H9 (cell line): ENCODE measurements around the gene SERPINE3. TPM values are rescaled to one million over a fixed set of nuclear protein-coding genes. Genes with fewer than 3 reads are reported as not detected.

ENCODE experiments used
- DNase-seq: peaks from one replicate; pipeline ENCODE4 v3.0.0-alpha.2; 2017
- H2AFZ ChIP-seq: one replicate; pipeline ENCODE4 v1.6.1; 2013; ENCODE audit warnings: mild to moderate bottlenecking, low read length, control low read depth, moderate library complexity
- H2AK5ac ChIP-seq: 2 replicates; pipeline ENCODE4 v1.6.1; 2013; ENCODE audit warnings: low read length, control low read depth, mixed read lengths; ENCODE audit not compliant: insufficient read length
- H2BK120ac ChIP-seq: one replicate; pipeline ENCODE4 v1.6.1; 2013; ENCODE audit warnings: low read depth, mild to moderate bottlenecking, low read length, control low read depth, inconsistent platforms; ENCODE audit not compliant: poor library complexity, severe bottlenecking
- H2BK12ac ChIP-seq: 2 replicates; pipeline ENCODE4 v1.6.1; 2013; ENCODE audit warnings: low read length, control low read depth, mixed read lengths, low read depth; ENCODE audit not compliant: insufficient read length
- H2BK15ac ChIP-seq: 2 replicates; pipeline ENCODE4 v1.6.1; 2013; ENCODE audit warnings: low read depth, low read length, control low read depth
- H2BK20ac ChIP-seq: one replicate; pipeline ENCODE4 v1.6.1; 2013; ENCODE audit warnings: low read depth, mild to moderate bottlenecking, low read length, control low read depth, inconsistent platforms; ENCODE audit not compliant: poor library complexity, severe bottlenecking
- H2BK5ac ChIP-seq: 2 replicates; pipeline ENCODE4 v1.6.1; 2013; ENCODE audit warnings: low read length, control low read depth, mixed read lengths; ENCODE audit not compliant: insufficient read length
- H3K14ac ChIP-seq: 2 replicates; pipeline ENCODE4 v1.6.1; 2013; ENCODE audit warnings: low read length, control low read depth; ENCODE audit not compliant: insufficient read depth
- H3K18ac ChIP-seq: 2 replicates; pipeline ENCODE4 v1.6.1; 2013; ENCODE audit warnings: low read depth, mild to moderate bottlenecking, mixed read lengths, low read length, control low read depth; ENCODE audit not compliant: insufficient read length
- H3K23ac ChIP-seq: 2 replicates; pipeline ENCODE4 v1.6.1; 2013; ENCODE audit warnings: low read length, control low read depth, mixed read lengths, low read depth; ENCODE audit not compliant: insufficient read length
- H3K23me2 ChIP-seq: 2 replicates; pipeline ENCODE4 v1.6.1; 2013; ENCODE audit warnings: low read depth, mild to moderate bottlenecking, mixed read lengths, low read length, control low read depth; ENCODE audit not compliant: insufficient read length, poor library complexity, severe bottlenecking
- H3K27ac ChIP-seq: 2 replicates; pipeline ENCODE4 v1.5.1; 2013; ENCODE audit warnings: low read length, control low read depth, mixed read lengths, low read depth; ENCODE audit not compliant: insufficient read length
- H3K27me3 ChIP-seq: 2 replicates; pipeline ENCODE4 v1.6.1; 2013; ENCODE audit warnings: low read length, control low read depth, inconsistent platforms; ENCODE audit not compliant: insufficient read depth
- H3K4ac ChIP-seq: 2 replicates; pipeline ENCODE4 v1.6.1; 2013; ENCODE audit warnings: low read depth, mild to moderate bottlenecking, control low read depth, inconsistent platforms, low read length, moderate library complexity
- H3K4me1 ChIP-seq: 2 replicates; pipeline ENCODE4 v1.6.1; 2013; ENCODE audit warnings: low read length, control low read depth, inconsistent platforms; ENCODE audit not compliant: insufficient read depth
- H3K4me2 ChIP-seq: 2 replicates; pipeline ENCODE4 v1.6.1; 2013; ENCODE audit warnings: low read length, control low read depth, mixed read lengths; ENCODE audit not compliant: insufficient read length, insufficient read depth
- H3K56ac ChIP-seq: 2 replicates; pipeline ENCODE4 v1.6.1; 2013; ENCODE audit warnings: low read depth, mild to moderate bottlenecking, mixed read lengths, low read length, control low read depth; ENCODE audit not compliant: insufficient read length
- H3K79me1 ChIP-seq: 2 replicates; pipeline ENCODE4 v1.6.1; 2013; ENCODE audit warnings: low read depth, mild to moderate bottlenecking, moderate library complexity, low read length, control low read depth, inconsistent platforms; ENCODE audit not compliant: insufficient read depth, poor library complexity, severe bottlenecking
- H3K79me2 ChIP-seq: 2 replicates; pipeline ENCODE4 v1.6.1; 2013; ENCODE audit warnings: low read length, control low read depth, inconsistent platforms; ENCODE audit not compliant: insufficient read depth
- H3K9ac ChIP-seq: 2 replicates; pipeline ENCODE4 v1.6.1; 2013; ENCODE audit warnings: low read length, control low read depth, mixed read lengths; ENCODE audit not compliant: insufficient read length; ENCODE audit errors: extremely low read depth
- H3K9me3 ChIP-seq: one replicate; pipeline ENCODE4 v1.6.1; 2013; ENCODE audit warnings: low read depth, low read length, inconsistent platforms; ENCODE audit not compliant: control insufficient read depth
- H3T11ph ChIP-seq: one replicate; pipeline ENCODE4 v1.6.1; 2013; ENCODE audit warnings: mild to moderate bottlenecking, low read length, control low read depth, inconsistent platforms
- H4K20me1 ChIP-seq: one replicate; pipeline ENCODE4 v1.6.1; 2013; ENCODE audit not compliant: control insufficient read depth, insufficient read length, insufficient read depth
- H4K5ac ChIP-seq: 2 replicates; pipeline ENCODE4 v1.6.1; 2013; ENCODE audit warnings: low read depth, mild to moderate bottlenecking, mixed read lengths, low read length, control low read depth; ENCODE audit not compliant: insufficient read length
- H4K8ac ChIP-seq: replicated peaks from 2 replicates; pipeline ENCODE4 v1.6.1; 2013; ENCODE audit warnings: low read length, control low read depth, mixed read lengths, low read depth; ENCODE audit not compliant: insufficient read length
- H4K91ac ChIP-seq: 2 replicates; pipeline ENCODE4 v1.6.1; 2013; ENCODE audit warnings: low read depth, mild to moderate bottlenecking, moderate library complexity, mixed read lengths, low read length, control low read depth; ENCODE audit not compliant: insufficient read length
- H3K27ac Mint-ChIP-seq, 3 experiments: 2 replicates in 2 of 3; 3 replicates in 1 of 3; pipeline ENCODE4 v1.8.0; 2020 to 2021; ENCODE audit warnings: mixed read lengths in 3 of 3, mild to moderate bottlenecking in 1 of 3, moderate library complexity in 1 of 3
- H3K27me3 Mint-ChIP-seq: 2 replicates; pipeline ENCODE4 v1.8.0; 2021; ENCODE audit warnings: low read depth, mild to moderate bottlenecking, moderate library complexity, mixed read lengths
- H3K36me3 Mint-ChIP-seq, 3 experiments: 2 replicates in 2 of 3; 3 replicates in 1 of 3; pipeline ENCODE4 v1.8.0; 2020 to 2021; ENCODE audit warnings: low read depth in 3 of 3, mixed read lengths in 3 of 3; ENCODE audit not compliant: insufficient read depth in 1 of 3
- H3K4me1 Mint-ChIP-seq, 2 experiments: 2 replicates each; pipeline ENCODE4 v1.8.0; 2020; ENCODE audit warnings: mixed read lengths in 2 of 2
- H3K4me3 Mint-ChIP-seq, 2 experiments: 2 replicates in 1 of 2; 3 replicates in 1 of 2; pipeline ENCODE4 v1.8.0; 2020 to 2021; ENCODE audit warnings: mild to moderate bottlenecking in 2 of 2, mixed read lengths in 2 of 2, moderate library complexity in 1 of 2
- H3K9me3 Mint-ChIP-seq, 2 experiments: 2 replicates in 1 of 2; 3 replicates in 1 of 2; pipeline ENCODE4 v1.8.0; 2020; ENCODE audit warnings: mild to moderate bottlenecking in 2 of 2, mixed read lengths in 2 of 2, moderate library complexity in 1 of 2
- CTCF ChIP-seq: fragments of 200-600 bp; sonication (generic); conservative IDR thresholded peaks from 3 replicates; pipeline ENCODE4 v1.8.0; 2021; ENCODE audit warnings: antibody characterized with exemption, mild to moderate bottlenecking
- WGBS: extraction: QIAGEN DNeasy Blood & Tissue Kit; methylation state at CpG from one replicate; pipeline ENCODE4 v1.1.7; 2013; ENCODE audit warnings: missing lambda C conversion rate, low lambda C conversion rate, mixed read lengths; ENCODE audit not compliant: insufficient read length; ENCODE audit errors: extremely low coverage; 5-methylcytosine and 5-hydroxymethylcytosine counted together
- total RNA-seq: library from RNA; stranded (reverse); gene quantifications from 2 replicates; pipeline ENCODE4 v1.2.1, GENCODE V29; 2021

The SERPINE3 gene
- total RNA-seq, 1 experiment from 2014 or later = not detected

- H3K56ac ChIP-seq = no peak overlapping the region
- H4K5ac ChIP-seq = no peak overlapping the region
- no peak overlapping the region for H3K9ac ChIP-seq
- H4K8ac ChIP-seq = no peak overlapping the region
- H3K23ac ChIP-seq = no peak overlapping the region
- Mint-ChIP-seq H3K4me3 (no peak overlapping the region), H3K27ac (no peak overlapping the region; a peak in 1 of 7 replicates), H3K27me3 (no peaks in the 10 kb centered on the region; the same call in none of the 2 replicates), H3K9me3 (no peaks in the 10 kb centered on the region), H3K36me3 (no peaks in the 10 kb centered on the region), H3K4me1 (peaks cover 20 to 26% of the 10 kb centered on the region in 2 experiments)
- H2BK5ac ChIP-seq = no peak overlapping the region
- no peak overlapping the region for H3K14ac ChIP-seq
- H2AFZ ChIP-seq = no peak overlapping the region
- H3K4ac ChIP-seq = no peak overlapping the region
- H3K9me3 ChIP-seq = no peaks in the 10 kb centered on the region
- no peak overlapping the region for H3T11ph ChIP-seq
- no CpG with 5 or more reads among the region's 5 CpGs for WGBS
- no peak overlapping the region for H4K91ac ChIP-seq
- no peak overlapping the region for H2BK15ac ChIP-seq
- TF ChIP-seq CTCF = no peak
- no peak overlapping the region for H3K4me2 ChIP-seq
- no peak overlapping the region for H2BK12ac ChIP-seq
- no peaks in the 10 kb centered on the region for H4K20me1 ChIP-seq
- no peaks in the 10 kb centered on the region for H3K27me3 ChIP-seq
- no peak overlapping the region for H3K18ac ChIP-seq
- H2BK120ac ChIP-seq = no peak overlapping the region
- no peaks in the 10 kb centered on the region; the same call in 1 of the 2 replicates for H3K4me1 ChIP-seq
- H2AK5ac ChIP-seq = no peak overlapping the region
- H2BK20ac ChIP-seq = no peak overlapping the region
- no peaks in the 10 kb centered on the region for H3K79me1 ChIP-seq
- H3K79me2 ChIP-seq = no peaks in the 10 kb centered on the region
- no peak for DNase-seq
- H3K23me2 ChIP-seq = no peaks in the 10 kb centered on the region
- H3K27ac ChIP-seq = no peak overlapping the region
Observed at GRCh38 chr13:51336746-51337145, 2.7 kb upstream of the SERPINE3 start.
